WTC11 (cell line): ENCODE data around the gene DNAJC7.

Experiments used
- CTCF ChIP-seq: fragments of 200-600 bp; IDR thresholded peaks from 2 replicates; pipeline ENCODE4 v1.8.0; 2022; ENCODE audit warnings: antibody characterized with exemption
- E2F1 ChIP-seq: sonication (generic); formaldehyde crosslinking; IDR thresholded peaks from 2 replicates; pipeline ENCODE4 v1.8.0; 2022; ENCODE audit warnings: mild to moderate bottlenecking, missing genetic modification reagents
- ELF4 ChIP-seq: sonication (generic); formaldehyde crosslinking; IDR thresholded peaks from 2 replicates; pipeline ENCODE4 v1.8.1; 2022; ENCODE audit warnings: low read depth, mild to moderate bottlenecking, moderate library complexity, missing genetic modification reagents
- FOXK1 ChIP-seq: sonication (generic); formaldehyde crosslinking; IDR thresholded peaks from 2 replicates; pipeline ENCODE4 v1.8.0; 2022; ENCODE audit warnings: mild to moderate bottlenecking, moderate library complexity, missing genetic modification reagents
- IRF2 ChIP-seq: sonication (generic); formaldehyde crosslinking; IDR thresholded peaks from 2 replicates; pipeline ENCODE4 v1.8.0; 2022; ENCODE audit warnings: low read depth, missing genetic modification reagents, borderline replicate concordance
- KAT7 ChIP-seq: sonication (generic); formaldehyde crosslinking; IDR thresholded peaks from 2 replicates; pipeline ENCODE4 v1.8.1; 2023; ENCODE audit warnings: missing genetic modification reagents, mild to moderate bottlenecking, borderline replicate concordance
- TEAD4 ChIP-seq: sonication (generic); formaldehyde crosslinking; IDR thresholded peaks from 2 replicates; pipeline ENCODE4 v1.8.0; 2022; ENCODE audit warnings: mild to moderate bottlenecking, missing genetic modification reagents
- ZNF138 ChIP-seq: sonication (generic); formaldehyde crosslinking; conservative IDR thresholded peaks from 2 replicates; pipeline ENCODE4 v1.8.1; 2022; ENCODE audit warnings: mild to moderate bottlenecking, moderate library complexity, missing genetic modification reagents
- ZNF317 ChIP-seq: sonication (generic); formaldehyde crosslinking; IDR thresholded peaks from 2 replicates; pipeline ENCODE4 v1.8.1; 2023; ENCODE audit warnings: low read depth, mild to moderate bottlenecking, moderate library complexity, missing genetic modification reagents, borderline replicate concordance
- ZNF512 ChIP-seq: sonication (generic); formaldehyde crosslinking; IDR thresholded peaks from 2 replicates; pipeline ENCODE4 v1.8.1; 2022; ENCODE audit warnings: missing genetic modification reagents, borderline replicate concordance
- TF ChIP-seq, protein P1 (sequence below): sonication (generic); formaldehyde crosslinking; conservative IDR thresholded peaks from 2 replicates; pipeline ENCODE4 v1.8.1; 2022; ENCODE audit warnings: mild to moderate bottlenecking, missing genetic modification reagents

DNA sequence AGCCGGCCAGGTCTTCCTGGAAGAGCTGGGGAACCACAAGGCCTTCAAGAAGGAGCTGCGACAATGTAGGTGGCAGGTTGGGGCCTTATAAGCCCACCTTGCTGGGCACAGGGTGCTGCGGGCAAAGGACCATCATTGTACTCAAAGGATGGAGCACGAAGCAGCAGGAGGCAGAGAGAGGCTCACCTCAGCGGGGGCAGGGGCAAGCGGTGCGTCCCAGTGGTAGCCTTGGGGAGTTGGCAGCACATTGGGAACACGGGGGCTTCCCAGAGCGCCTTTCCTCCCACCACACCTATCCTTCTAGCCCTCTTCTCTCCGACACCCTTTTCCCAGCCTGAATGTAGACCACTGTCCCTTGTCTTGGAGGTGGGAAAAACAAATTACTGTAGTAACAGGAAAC, 48.6 kb downstream of the DNAJC7 start:
- no peak for TF ChIP-seq CTCF
- no peak for TF ChIP-seq FOXK1 (CRISPR knock-in tag)
- TF ChIP-seq ZNF512 (CRISPR knock-in tag), result no peak
- TF ChIP-seq ZNF138 (CRISPR knock-in tag), result no peak
- TF ChIP-seq, protein P1, sequence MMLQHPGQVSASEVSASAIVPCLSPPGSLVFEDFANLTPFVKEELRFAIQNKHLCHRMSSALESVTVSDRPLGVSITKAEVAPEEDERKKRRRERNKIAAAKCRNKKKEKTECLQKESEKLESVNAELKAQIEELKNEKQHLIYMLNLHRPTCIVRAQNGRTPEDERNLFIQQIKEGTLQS (CRISPR knock-in tag), result no peak
- TF ChIP-seq IRF2 (CRISPR knock-in tag), result no peak
- TF ChIP-seq KAT7 (CRISPR knock-in tag), result no peak
- TF ChIP-seq ELF4 (CRISPR knock-in tag), result no peak
- no peak for TF ChIP-seq E2F1 (CRISPR knock-in tag)
- no peak for TF ChIP-seq ZNF317 (CRISPR knock-in tag)
- no peak for TF ChIP-seq TEAD4 (CRISPR knock-in tag)
